IMR-90 (cell line): ENCODE results near the gene APH1A. TPM values are rescaled to one million over a fixed set of nuclear protein-coding genes. Genes with fewer than 3 reads are reported as not detected.

Source experiments
- ATAC-seq: fragments of 200-7000 bp; cut with Tn5 transposase; 2 replicates; pipeline ENCODE4 v1.9.1; 2020; ENCODE audit warnings: low read depth, mild to moderate bottlenecking, moderate library complexity
- BruUV-seq: library from RNA; stranded (reverse); fragments of 400-500 nt; replicated peaks from 2 replicates; lab custom pipeline; 2021; lab: Mats Ljungman, UMichigan
- CTCF ChIA-PET: fragments of 300-600 bp; formaldehyde crosslinking; extraction: SDS; loops from one replicate; lab custom pipeline; 2021; ENCODE audit warnings: antibody characterized with exemption; lab: Yijun Ruan, JAX
- POLR2A ChIA-PET: fragments of 300-600 bp; sonication (Branson Sonifier 250); formaldehyde crosslinking; loops from one replicate; lab custom pipeline; 2022; ENCODE audit warnings: antibody characterized with exemption; ENCODE audit not compliant: unreplicated experiment; lab: Charles Lee
- DNase-seq: peaks from one replicate; pipeline ENCODE4 v3.0.0; 2013
- H2AFZ ChIP-seq: replicated peaks from 2 replicates; pipeline ENCODE3; 2013; ENCODE audit warnings: low read length, mild to moderate bottlenecking; ENCODE audit not compliant: poor library complexity
- H2AK5ac ChIP-seq: 2 replicates; pipeline ENCODE4 v1.6.1; 2013; ENCODE audit warnings: low read depth, low read length, inconsistent platforms
- H2AK9ac ChIP-seq: replicated peaks from 2 replicates; pipeline ENCODE3; 2013; ENCODE audit warnings: mild to moderate bottlenecking, low read depth, low read length, moderate library complexity; ENCODE audit not compliant: poor library complexity
- H2BK120ac ChIP-seq: 2 replicates; pipeline ENCODE4 v1.6.1; 2013; ENCODE audit warnings: low read depth, low read length, inconsistent platforms
- H2BK15ac ChIP-seq: 3 replicates; pipeline ENCODE4 v1.6.1; 2013; ENCODE audit warnings: low read depth, low read length, inconsistent platforms
- H2BK20ac ChIP-seq: 2 replicates; pipeline ENCODE4 v1.6.1; 2013; ENCODE audit warnings: low read depth, mild to moderate bottlenecking, inconsistent platforms, low read length, moderate library complexity
- H2BK5ac ChIP-seq: 2 replicates; pipeline ENCODE4 v1.6.1; 2013; ENCODE audit warnings: mild to moderate bottlenecking, low read depth, low read length, inconsistent platforms; ENCODE audit not compliant: poor library complexity, severe bottlenecking
- H3K14ac ChIP-seq: replicated peaks from 2 replicates; pipeline ENCODE4 v1.6.1; 2013; ENCODE audit warnings: low read depth, low read length, inconsistent platforms
- H3K18ac ChIP-seq: 2 replicates; pipeline ENCODE4 v1.6.1; 2013; ENCODE audit warnings: low read depth, low read length, control low read depth
- H3K23ac ChIP-seq: 2 replicates; pipeline ENCODE4 v1.6.1; 2013; ENCODE audit warnings: low read depth, low read length, inconsistent platforms
- H3K27ac ChIP-seq: 2 replicates; pipeline ENCODE4 v1.5.1; 2013; ENCODE audit warnings: mild to moderate bottlenecking, control low read depth, low read length; ENCODE audit not compliant: insufficient read depth
- H3K27me3 ChIP-seq: 2 replicates; pipeline ENCODE4 v1.6.1; 2013; ENCODE audit warnings: low read length; ENCODE audit not compliant: control insufficient read depth, insufficient read depth
- H3K36me3 ChIP-seq: 2 replicates; pipeline ENCODE4 v1.6.1; 2013; ENCODE audit warnings: low read length, mixed read lengths; ENCODE audit not compliant: control insufficient read depth, insufficient read depth
- H3K4ac ChIP-seq: 2 replicates; pipeline ENCODE4 v1.6.1; 2013; ENCODE audit warnings: low read depth, low read length, inconsistent platforms
- H3K4me1 ChIP-seq: 2 replicates; pipeline ENCODE4 v1.6.1; 2013; ENCODE audit warnings: low read length, mixed read lengths; ENCODE audit not compliant: control insufficient read depth, insufficient read depth
- H3K4me2 ChIP-seq: 2 replicates; pipeline ENCODE4 v1.6.1; 2013; ENCODE audit warnings: low read depth, mild to moderate bottlenecking, control low read depth, low read length, moderate library complexity
- H3K4me3 ChIP-seq: 2 replicates; pipeline ENCODE4 v1.5.1; 2013; ENCODE audit warnings: low read depth, mild to moderate bottlenecking, control low read depth, low read length, moderate library complexity; ENCODE audit not compliant: insufficient read depth
- H3K56ac ChIP-seq: 2 replicates; pipeline ENCODE4 v1.6.1; 2013; ENCODE audit warnings: low read length, inconsistent platforms; ENCODE audit not compliant: insufficient read depth; ENCODE audit errors: extremely low read depth
- H3K79me1 ChIP-seq, 2 experiments: 2 replicates each; pipeline ENCODE4 v1.6.1; 2013; ENCODE audit warnings: low read length in 2 of 2, inconsistent platforms in 1 of 2, low read depth in 1 of 2
- H3K9ac ChIP-seq: 2 replicates; pipeline ENCODE4 v1.6.1; 2013; ENCODE audit warnings: low read depth, low read length, control low read depth
- H3K9me1 ChIP-seq: 2 replicates; pipeline ENCODE4 v1.6.1; 2013; ENCODE audit warnings: low read length, inconsistent platforms; ENCODE audit not compliant: insufficient read depth
- H3K9me3 ChIP-seq: 2 replicates; pipeline ENCODE4 v1.6.1; 2013; ENCODE audit warnings: low read length; ENCODE audit not compliant: control insufficient read depth, insufficient read depth
- H4K20me1 ChIP-seq: 2 replicates; pipeline ENCODE4 v1.6.1; 2013; ENCODE audit warnings: low read length, inconsistent platforms; ENCODE audit not compliant: insufficient read depth
- H4K5ac ChIP-seq: 2 replicates; pipeline ENCODE4 v1.6.1; 2013; ENCODE audit warnings: mild to moderate bottlenecking, low read depth, low read length, control low read depth
- H4K8ac ChIP-seq, 2 experiments: 2 replicates each; pipeline ENCODE4 v1.6.1; 2013; ENCODE audit warnings: low read depth in 2 of 2, low read length in 2 of 2, control low read depth in 1 of 2, inconsistent platforms in 1 of 2
- H4K91ac ChIP-seq: 2 replicates; pipeline ENCODE4 v1.6.1; 2013; ENCODE audit warnings: low read depth, low read length, inconsistent platforms; ENCODE audit not compliant: insufficient read depth
- BHLHE40 ChIP-seq: fragments of 150-350 bp; IDR thresholded peaks from 2 replicates; pipeline ENCODE4 v1.6.1; 2016; ENCODE audit warnings: mild to moderate bottlenecking, low read depth, low read length
- POLR2A ChIP-seq: IDR thresholded peaks from 2 replicates; pipeline ENCODE4 v1.6.1; 2012; ENCODE audit warnings: mild to moderate bottlenecking, low read depth, low read length
- RAD21 ChIP-seq: IDR thresholded peaks from 2 replicates; pipeline ENCODE4 v1.6.1; 2012; ENCODE audit warnings: low read length, improper control_type of control experiment
- RCOR1 ChIP-seq: IDR thresholded peaks from 2 replicates; pipeline ENCODE4 v1.6.1; 2012; ENCODE audit warnings: mild to moderate bottlenecking, low read length, improper control_type of control experiment; ENCODE audit not compliant: insufficient replicate concordance
- RFX5 ChIP-seq: IDR thresholded peaks from 2 replicates; pipeline ENCODE4 v1.8.0; 2012; ENCODE audit warnings: low read depth, mild to moderate bottlenecking, low read length, moderate library complexity
- WGBS, 2 experiments: methylation state at CpG; one replicate each; pipeline versions ENCODE4 v1.1.5 to v1.1.7; 2013; ENCODE audit warnings: missing lambda C conversion rate in 2 of 2; ENCODE audit not compliant: insufficient read length in 1 of 2; ENCODE audit errors: extremely low coverage in 2 of 2; 5-methylcytosine and 5-hydroxymethylcytosine counted together
- dilution Hi-C: fragments of 300-500 bp; cut with HindIII; formaldehyde crosslinking; loops from one replicate; pipeline ENCODE4 v1.14.3; 2018; ENCODE audit warnings: low sequenced_read_pairs; ENCODE audit not compliant: unreplicated experiment
- in situ Hi-C: fragments of 300-500 bp; cut with MboI; formaldehyde crosslinking; loops from 3 replicates; pipeline ENCODE4 v1.14.3; 2019; ENCODE audit warnings: low sequenced_read_pairs, inconsistent platforms, mixed read lengths
- intact Hi-C: fragments of 100-400 bp; cut with micrococcal nuclease; formaldehyde crosslinking; loops from 2 replicates; pipeline ENCODE4 v1.10.0; 2022
- polyA plus RNA-seq, 3 experiments: library from polyadenylated mRNA; depleted of rRNA; stranded (reverse); fragments of >200 nt; gene quantifications; 2 replicates each; pipeline ENCODE4 v1.2.3, GENCODE V29; 2012; ENCODE audit warnings: low replicate concordance in 1 of 3
- total RNA-seq: library from RNA; depleted of rRNA; stranded (reverse); fragments of >200 nt; gene quantifications from 2 replicates; pipeline ENCODE4 v1.2.3, GENCODE V29; 2012
- TF ChIP-seq, protein P1 (sequence below): fragments of 150-350 bp; IDR thresholded peaks from 2 replicates; pipeline ENCODE4 v1.6.1; 2016; ENCODE audit warnings: low read depth, mild to moderate bottlenecking, low read length, moderate library complexity, borderline replicate concordance
- TF ChIP-seq, protein P2 (sequence below): conservative IDR thresholded peaks from 2 replicates; pipeline ENCODE4 v1.5.1; 2012; ENCODE audit warnings: mild to moderate bottlenecking, low read depth, low read length, improper control_type of control experiment

Gene APH1A
- total and polyA plus RNA-seq, 2 of the 4 experiments (the other 2 are of a cell fraction) = 62.0 to 94.2 TPM

DNA sequence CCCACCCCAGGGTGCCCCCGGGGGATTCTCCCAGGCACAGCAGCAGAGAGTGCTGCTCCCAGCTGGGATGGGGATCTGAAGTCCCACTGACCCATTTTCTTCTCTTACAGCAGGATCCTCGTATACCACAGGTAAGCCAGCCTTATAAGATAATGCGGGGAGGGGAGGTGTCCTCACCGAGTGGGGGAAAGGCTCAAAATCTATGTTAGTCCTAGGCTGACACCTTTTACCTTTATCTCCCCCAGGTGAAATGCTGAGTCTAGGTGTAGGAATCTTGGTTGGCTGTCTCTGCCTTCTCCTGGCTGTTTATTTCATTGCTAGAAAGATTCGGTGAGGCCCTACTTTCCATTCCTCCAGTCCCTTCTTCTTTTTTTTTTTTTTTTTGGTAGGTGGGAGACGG, 5.3 kb downstream of the APH1A start:
- Histone ChIP-seq H3K9ac (no peak overlapping the region), H4K5ac (no peak overlapping the region), H3K4me2 (no peak overlapping the region), H2BK15ac (no peak overlapping the region), H2BK5ac (no peak overlapping the region), H4K91ac (no peak overlapping the region), H3K4me1 (peaks cover 14% of the 10 kb centered on the region; the same call in 1 of the 2 replicates), H3K56ac (no peak overlapping the region), H3K27ac (no peak overlapping the region), H3K9me1 (peaks cover 5% of the 10 kb centered on the region; the same call in 1 of the 2 replicates), H3K27me3 (no peaks in the 10 kb centered on the region), H2BK20ac (no peak overlapping the region), H2BK120ac (no peak overlapping the region), H3K79me1 (peaks cover 16 to 32% of the 10 kb centered on the region in 2 experiments), H3K4ac (no peak overlapping the region), H4K8ac (no peak overlapping the region), H3K23ac (no peak overlapping the region), H3K36me3 (peaks cover 22% of the 10 kb centered on the region), H2AK5ac (no peak overlapping the region), H3K4me3 (no peak overlapping the region), H4K20me1 (no peaks in the 10 kb centered on the region), H3K18ac (no peak overlapping the region), H3K14ac (no peak overlapping the region), H3K9me3 (no peaks in the 10 kb centered on the region), H2AK9ac (no peak overlapping the region), H2AFZ (no peak overlapping the region)
- intact Hi-C loops (no loop called here), in situ Hi-C loops (loop anchor here (10.0 kb wide), 1 partner anchor 291 kb away; no protein-coding TSS in a partner anchor), dilution Hi-C loops (no loop called here)
- ChIA-PET POLR2A (no interaction called here), CTCF (no interaction called here)
- WGBS, 2 experiments = no CpG with 5 or more reads among the region's 6 CpGs
- ATAC-seq (no peak), DNase-seq (no peak)
- no TSS peak for BruUV-seq
- TF ChIP-seq, protein P1, sequence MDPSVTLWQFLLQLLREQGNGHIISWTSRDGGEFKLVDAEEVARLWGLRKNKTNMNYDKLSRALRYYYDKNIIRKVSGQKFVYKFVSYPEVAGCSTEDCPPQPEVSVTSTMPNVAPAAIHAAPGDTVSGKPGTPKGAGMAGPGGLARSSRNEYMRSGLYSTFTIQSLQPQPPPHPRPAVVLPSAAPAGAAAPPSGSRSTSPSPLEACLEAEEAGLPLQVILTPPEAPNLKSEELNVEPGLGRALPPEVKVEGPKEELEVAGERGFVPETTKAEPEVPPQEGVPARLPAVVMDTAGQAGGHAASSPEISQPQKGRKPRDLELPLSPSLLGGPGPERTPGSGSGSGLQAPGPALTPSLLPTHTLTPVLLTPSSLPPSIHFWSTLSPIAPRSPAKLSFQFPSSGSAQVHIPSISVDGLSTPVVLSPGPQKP = no peak
- no peak for TF ChIP-seq POLR2A
- TF ChIP-seq, protein P2, sequence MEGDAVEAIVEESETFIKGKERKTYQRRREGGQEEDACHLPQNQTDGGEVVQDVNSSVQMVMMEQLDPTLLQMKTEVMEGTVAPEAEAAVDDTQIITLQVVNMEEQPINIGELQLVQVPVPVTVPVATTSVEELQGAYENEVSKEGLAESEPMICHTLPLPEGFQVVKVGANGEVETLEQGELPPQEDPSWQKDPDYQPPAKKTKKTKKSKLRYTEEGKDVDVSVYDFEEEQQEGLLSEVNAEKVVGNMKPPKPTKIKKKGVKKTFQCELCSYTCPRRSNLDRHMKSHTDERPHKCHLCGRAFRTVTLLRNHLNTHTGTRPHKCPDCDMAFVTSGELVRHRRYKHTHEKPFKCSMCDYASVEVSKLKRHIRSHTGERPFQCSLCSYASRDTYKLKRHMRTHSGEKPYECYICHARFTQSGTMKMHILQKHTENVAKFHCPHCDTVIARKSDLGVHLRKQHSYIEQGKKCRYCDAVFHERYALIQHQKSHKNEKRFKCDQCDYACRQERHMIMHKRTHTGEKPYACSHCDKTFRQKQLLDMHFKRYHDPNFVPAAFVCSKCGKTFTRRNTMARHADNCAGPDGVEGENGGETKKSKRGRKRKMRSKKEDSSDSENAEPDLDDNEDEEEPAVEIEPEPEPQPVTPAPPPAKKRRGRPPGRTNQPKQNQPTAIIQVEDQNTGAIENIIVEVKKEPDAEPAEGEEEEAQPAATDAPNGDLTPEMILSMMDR = no peak
- TF ChIP-seq RFX5 = no peak
- no peak for TF ChIP-seq RAD21
- TF ChIP-seq RCOR1 = no peak
- no peak for TF ChIP-seq BHLHE40
